ENCODE measurements around the gene PLSCR3.
A peak's percentile ranks its signal among the peaks of the same experiment; 100 is the strongest.

The PLSCR3 gene

DNA sequence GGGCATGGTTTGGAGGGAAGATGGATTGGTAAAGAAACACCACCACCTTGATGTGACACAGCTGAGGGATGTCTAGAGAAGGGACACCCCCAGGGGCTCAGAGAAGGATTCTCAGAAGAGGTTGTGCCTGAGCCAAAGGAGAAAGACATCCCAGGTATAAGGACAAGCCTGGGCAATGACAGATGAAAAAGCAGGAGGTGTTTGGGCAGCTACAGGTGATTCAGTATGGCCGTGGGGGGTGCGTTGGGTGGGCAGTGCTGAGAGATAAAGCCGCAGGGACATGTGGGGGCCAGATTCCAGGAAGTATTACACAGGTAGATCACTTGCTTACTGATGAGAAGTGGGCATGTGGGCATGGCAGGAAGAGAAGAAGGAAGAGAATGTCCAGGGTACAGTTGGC, 32.4 kb downstream of the PLSCR3 start:
- Histone ChIP-seq H3K79me2 (ENCODE audit: low read length) (no peaks in the 10 kb centered on the region), H3K4me3 (ENCODE audit: low read length) (no peak overlapping the region), H3K4me2 (ENCODE audit: low read length) (no peak overlapping the region), H2AFZ (ENCODE audit: low read depth, low read length) (no peak overlapping the region), H3K9ac (ENCODE audit: low read length) (no peak overlapping the region), H3K4me1 (ENCODE audit: low read length) (no peaks in the 10 kb centered on the region), H3K36me3 (replicated peaks; ENCODE audit: low read depth, low read length) (no peaks in the 10 kb centered on the region), H3K9me3 (ENCODE audit: insufficient read depth, low read length) (no peaks in the 10 kb centered on the region), H3K27me3 (ENCODE audit: low read depth, low read length) (no peaks in the 10 kb centered on the region), H3K27ac (ENCODE audit: low read length) (no peak overlapping the region), H4K20me1 (ENCODE audit: insufficient read depth, low read length) (no peaks in the 10 kb centered on the region)
- TF ChIP-seq, protein P1, sequence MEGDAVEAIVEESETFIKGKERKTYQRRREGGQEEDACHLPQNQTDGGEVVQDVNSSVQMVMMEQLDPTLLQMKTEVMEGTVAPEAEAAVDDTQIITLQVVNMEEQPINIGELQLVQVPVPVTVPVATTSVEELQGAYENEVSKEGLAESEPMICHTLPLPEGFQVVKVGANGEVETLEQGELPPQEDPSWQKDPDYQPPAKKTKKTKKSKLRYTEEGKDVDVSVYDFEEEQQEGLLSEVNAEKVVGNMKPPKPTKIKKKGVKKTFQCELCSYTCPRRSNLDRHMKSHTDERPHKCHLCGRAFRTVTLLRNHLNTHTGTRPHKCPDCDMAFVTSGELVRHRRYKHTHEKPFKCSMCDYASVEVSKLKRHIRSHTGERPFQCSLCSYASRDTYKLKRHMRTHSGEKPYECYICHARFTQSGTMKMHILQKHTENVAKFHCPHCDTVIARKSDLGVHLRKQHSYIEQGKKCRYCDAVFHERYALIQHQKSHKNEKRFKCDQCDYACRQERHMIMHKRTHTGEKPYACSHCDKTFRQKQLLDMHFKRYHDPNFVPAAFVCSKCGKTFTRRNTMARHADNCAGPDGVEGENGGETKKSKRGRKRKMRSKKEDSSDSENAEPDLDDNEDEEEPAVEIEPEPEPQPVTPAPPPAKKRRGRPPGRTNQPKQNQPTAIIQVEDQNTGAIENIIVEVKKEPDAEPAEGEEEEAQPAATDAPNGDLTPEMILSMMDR (IDR thresholded peaks at IDR 0.05; ENCODE audit: low read depth, low read length) = no peak
- no peak for TF ChIP-seq EZH2phosphoT487 (IDR thresholded peaks at IDR 0.05; ENCODE audit: low read depth)

- no peak overlapping the region for H2AFZ ChIP-seq (ENCODE audit: low read depth, low read length)
- no peaks in the 10 kb centered on the region for H3K27me3 ChIP-seq (ENCODE audit: low read depth, low read length)
- no peaks in the 10 kb centered on the region for H3K79me2 ChIP-seq (ENCODE audit: low read length)
- no peak for TF ChIP-seq EZH2phosphoT487 (IDR thresholded peaks at IDR 0.05; ENCODE audit: low read depth)
- TF ChIP-seq, protein P1 (IDR thresholded peaks at IDR 0.05; ENCODE audit: low read depth, low read length) = no peak
- no peaks in the 10 kb centered on the region for H3K36me3 ChIP-seq (replicated peaks; ENCODE audit: low read depth, low read length)
- no peak overlapping the region for H3K4me2 ChIP-seq (ENCODE audit: low read length)
- H3K4me1 ChIP-seq (ENCODE audit: low read length) = peaks cover 11% of the 10 kb centered on the region
- H3K4me3 ChIP-seq (ENCODE audit: low read length) = no peak overlapping the region
- no peak overlapping the region for H3K9ac ChIP-seq (ENCODE audit: low read length)
- H3K27ac ChIP-seq (ENCODE audit: low read length) = no peak overlapping the region
- H4K20me1 ChIP-seq (ENCODE audit: insufficient read depth, low read length) = no peaks in the 10 kb centered on the region
- no peaks in the 10 kb centered on the region for H3K9me3 ChIP-seq (ENCODE audit: insufficient read depth, low read length)
Observed at GRCh38 chr17:7357381-7357780, 36.9 kb downstream of the PLSCR3 start.

GRCh38 chr17:7356756-7357155, 37.6 kb downstream of the PLSCR3 start:
- Histone ChIP-seq H3K79me2 (ENCODE audit: low read length) (no peaks in the 10 kb centered on the region), H3K4me3 (ENCODE audit: low read length) (no peak overlapping the region), H4K20me1 (ENCODE audit: insufficient read depth, low read length) (no peaks in the 10 kb centered on the region), H3K4me2 (ENCODE audit: low read length) (no peak overlapping the region), H3K4me1 (ENCODE audit: low read length) (peaks cover 11% of the 10 kb centered on the region), H3K9me3 (ENCODE audit: insufficient read depth, low read length) (no peaks in the 10 kb centered on the region), H3K9ac (ENCODE audit: low read length) (no peak overlapping the region), H3K36me3 (replicated peaks; ENCODE audit: low read depth, low read length) (no peaks in the 10 kb centered on the region), H3K27me3 (ENCODE audit: low read depth, low read length) (no peaks in the 10 kb centered on the region), H3K27ac (ENCODE audit: low read length) (no peak overlapping the region), H2AFZ (ENCODE audit: low read depth, low read length) (no peak overlapping the region)
- TF ChIP-seq, protein P1 (IDR thresholded peaks at IDR 0.05; ENCODE audit: low read depth, low read length) = no peak
- TF ChIP-seq EZH2phosphoT487 (IDR thresholded peaks at IDR 0.05; ENCODE audit: low read depth) = no peak

DNA sequence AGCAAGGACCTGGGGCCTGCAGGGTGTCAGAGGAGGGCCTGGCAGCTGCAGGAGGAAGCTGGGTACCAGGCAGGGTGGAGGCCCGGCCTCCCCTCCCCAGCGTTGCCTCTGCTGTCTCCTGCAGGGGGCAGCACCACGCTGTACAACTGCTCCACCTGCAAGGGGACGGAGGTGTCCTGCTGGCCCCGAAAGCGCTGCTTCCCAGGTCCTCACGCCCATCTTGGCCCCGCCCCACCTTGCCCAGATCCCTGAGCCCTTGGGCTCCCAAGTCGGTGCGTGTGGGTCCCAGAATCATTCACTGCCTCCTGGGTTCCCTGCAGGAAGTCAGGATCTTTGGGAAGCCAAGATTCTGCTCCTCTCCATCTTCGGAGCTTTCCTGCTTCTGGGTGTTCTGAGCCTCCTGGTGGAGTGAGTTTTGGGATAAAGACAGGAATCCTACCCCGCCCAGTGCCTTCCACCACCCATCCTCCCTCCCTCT, 38.2 kb downstream of the PLSCR3 start:
- no peak for TF ChIP-seq EZH2phosphoT487 (IDR thresholded peaks at IDR 0.05; ENCODE audit: low read depth)
- TF ChIP-seq, protein P1 (IDR thresholded peaks at IDR 0.05; ENCODE audit: low read depth, low read length) = peak; percentile 75
- no peak overlapping the region for H3K9ac ChIP-seq (ENCODE audit: low read length)

More for the DNA sequence above, 38.2 kb downstream of the PLSCR3 start:
- Histone ChIP-seq H3K4me1 (ENCODE audit: low read length) (peaks cover 11% of the 10 kb centered on the region), H4K20me1 (ENCODE audit: insufficient read depth, low read length) (no peaks in the 10 kb centered on the region), H2AFZ (ENCODE audit: low read depth, low read length) (no peak overlapping the region), H3K27me3 (ENCODE audit: low read depth, low read length) (no peaks in the 10 kb centered on the region), H3K4me2 (ENCODE audit: low read length) (peak overlapping the region; percentile 60), H3K36me3 (replicated peaks; ENCODE audit: low read depth, low read length) (no peaks in the 10 kb centered on the region), H3K27ac (ENCODE audit: low read length) (no peak overlapping the region), H3K9me3 (ENCODE audit: insufficient read depth, low read length) (no peaks in the 10 kb centered on the region), H3K79me2 (ENCODE audit: low read length) (no peaks in the 10 kb centered on the region), H3K4me3 (ENCODE audit: low read length) (peak overlapping the region; percentile 53)
